PC-3 (cell line): ENCODE results near the gene ZNF74. TPM values are rescaled to one million over a fixed set of nuclear protein-coding genes. Genes with fewer than 3 reads are reported as not detected.

Experiments used
- ATAC-seq: fragments of 200-7000 bp; cut with Tn5 transposase; 2 replicates; pipeline ENCODE4 v1.9.1; 2020; ENCODE audit warnings: mild to moderate bottlenecking, moderate library complexity
- BruUV-seq: library from RNA; stranded (reverse); fragments of 400-500 nt; replicated peaks from 2 replicates; lab custom pipeline; 2021; lab: Mats Ljungman, UMichigan
- CTCF ChIA-PET: fragments of 300-600 bp; sonication (Branson Sonifier 250); formaldehyde crosslinking; loops from one replicate; lab custom pipeline; 2022; ENCODE audit warnings: antibody characterized with exemption; lab: Charles Lee
- POLR2A ChIA-PET: fragments of 300-600 bp; sonication (Branson Sonifier 250); formaldehyde crosslinking; loops from one replicate; lab custom pipeline; 2022; ENCODE audit warnings: antibody characterized with exemption; ENCODE audit not compliant: unreplicated experiment; lab: Charles Lee
- DNase-seq: peaks from one replicate; pipeline ENCODE4 v3.0.0-alpha.2; 2015
- H2AFZ ChIP-seq: fragments of 300-600 bp; sonication (generic); 2 replicates; pipeline ENCODE4 v1.6.0; 2016; ENCODE audit warnings: antibody characterized with exemption, low read length
- H3F3A ChIP-seq: fragments of 300-600 bp; sonication (generic); one replicate; pipeline ENCODE4 v1.6.0; 2017; ENCODE audit warnings: antibody characterized with exemption, low read length, control low read depth, mild to moderate bottlenecking; ENCODE audit not compliant: unreplicated experiment
- H3K27ac ChIP-seq: fragments of 300-600 bp; sonication (generic); 2 replicates; pipeline ENCODE4 v1.5.1; 2016; ENCODE audit warnings: mild to moderate bottlenecking, low read length
- H3K27me3 ChIP-seq: fragments of 300-600 bp; sonication (generic); 2 replicates; pipeline ENCODE4 v1.6.1; 2016; ENCODE audit warnings: low read length, mixed read lengths
- H3K36me3 ChIP-seq: fragments of 300-600 bp; sonication (generic); 2 replicates; pipeline ENCODE4 v1.6.1; 2016; ENCODE audit warnings: low read depth, mixed run types, low read length, mixed read lengths
- H3K4me1 ChIP-seq: fragments of 300-600 bp; sonication (generic); 2 replicates; pipeline ENCODE4 v1.5.1; 2016; ENCODE audit warnings: low read length; ENCODE audit not compliant: insufficient read depth
- H3K4me2 ChIP-seq: fragments of 300-600 bp; sonication (generic); 2 replicates; pipeline ENCODE4 v1.6.0; 2016; ENCODE audit warnings: low read length
- H3K4me3 ChIP-seq: fragments of 300-600 bp; sonication (generic); 2 replicates; pipeline ENCODE4 v1.5.1; 2016; ENCODE audit warnings: mild to moderate bottlenecking, low read length, mixed read lengths
- H3K79me2 ChIP-seq: fragments of 300-600 bp; sonication (generic); 2 replicates; pipeline ENCODE4 v1.6.1; 2017; ENCODE audit warnings: low read length, mixed read lengths
- H3K9ac ChIP-seq: fragments of 300-600 bp; sonication (generic); 2 replicates; pipeline ENCODE4 v1.6.0; 2016; ENCODE audit warnings: mild to moderate bottlenecking, low read length
- H3K9me2 ChIP-seq: fragments of 300-600 bp; sonication (generic); replicated peaks from 2 replicates; pipeline ENCODE4 v1.6.1; 2016; ENCODE audit warnings: mixed run types, low read length, mixed read lengths
- H3K9me3 ChIP-seq: fragments of 300-600 bp; sonication (generic); 2 replicates; pipeline ENCODE4 v1.6.1; 2016; ENCODE audit warnings: low read length, mixed read lengths
- H4K20me1 ChIP-seq: fragments of 300-600 bp; sonication (generic); 2 replicates; pipeline ENCODE4 v1.6.1; 2016; ENCODE audit warnings: low read length, mixed read lengths
- CTCF ChIP-seq: fragments of 300-600 bp; sonication (generic); conservative IDR thresholded peaks from 2 replicates; pipeline ENCODE4 v1.5.1; 2017; ENCODE audit warnings: antibody characterized with exemption, low read depth, mild to moderate bottlenecking, low read length
- EZH2 ChIP-seq: fragments of 300-600 bp; sonication (generic); IDR thresholded peaks from one replicate; pipeline ENCODE4 v1.6.1; 2017; ENCODE audit warnings: antibody characterized with exemption, mild to moderate bottlenecking, low read length; ENCODE audit not compliant: unreplicated experiment
- EZH2phosphoT487 ChIP-seq: fragments of 300-600 bp; sonication (generic); IDR thresholded peaks from 2 replicates; pipeline ENCODE4 v1.6.1; 2018; ENCODE audit warnings: mild to moderate bottlenecking, antibody characterized with exemption, low read length, borderline replicate concordance
- intact Hi-C: fragments of 100-400 bp; cut with micrococcal nuclease; formaldehyde crosslinking; loops from 2 replicates; pipeline ENCODE4 v1.9.0; 2023
- total RNA-seq: library from RNA; depleted of rRNA; stranded (reverse); fragments of >200 nt; gene quantifications from 2 replicates; pipeline ENCODE4 v1.2.3, GENCODE V29; 2014

ZNF74 gene
- total RNA-seq, 1 experiment from 2014 or later: 11.1 TPM

GRCh38 chr22:20435436-20436306, 41.7 kb downstream of the ZNF74 start:
- H3K36me3 ChIP-seq: no peaks in the 10 kb centered on the region
- no peaks in the 10 kb centered on the region for H3K9me2 ChIP-seq
- no peak overlapping the region for H3K4me3 ChIP-seq
- ATAC-seq: no peak
- peaks cover 4% of the 10 kb centered on the region; the same call in 1 of the 2 replicates for H3K27me3 ChIP-seq
- no peak overlapping the region for H3K9ac ChIP-seq
- no peaks in the 10 kb centered on the region for H4K20me1 ChIP-seq
- TF ChIP-seq EZH2 (no peak), CTCF (no peak), EZH2phosphoT487 (no peak)
- no peaks in the 10 kb centered on the region for H3K9me3 ChIP-seq
- intact Hi-C loops: no loop called here
- peaks cover 7% of the 10 kb centered on the region; the same call in 1 of the 2 replicates for H3K4me1 ChIP-seq
- H3K4me2 ChIP-seq: peak overlapping the region; percentile 91; the same call in 1 of the 2 replicates
- no peaks in the 10 kb centered on the region for H3F3A ChIP-seq
- DNase-seq: no peak
- no TSS peak for BruUV-seq
- ChIA-PET POLR2A (no interaction called here), CTCF (no interaction called here)
- H3K79me2 ChIP-seq: no peaks in the 10 kb centered on the region
- no peak overlapping the region for H2AFZ ChIP-seq
- H3K27ac ChIP-seq: no peak overlapping the region

- no peak for TF ChIP-seq EZH2phosphoT487
- TF ChIP-seq CTCF: no peak
- TF ChIP-seq EZH2: no peak
- ChIA-PET CTCF (no interaction called here), POLR2A (no interaction called here)
- DNase-seq: no peak
- no peaks in the 10 kb centered on the region for H3K79me2 ChIP-seq
- H3K27me3 ChIP-seq: peaks cover 4% of the 10 kb centered on the region; the same call in 1 of the 2 replicates
- no peak overlapping the region for H2AFZ ChIP-seq
- BruUV-seq: no TSS peak
- H3K9me2 ChIP-seq: no peaks in the 10 kb centered on the region
- H3K4me3 ChIP-seq: peak overlapping the region; percentile 67
- H3K4me2 ChIP-seq: peak overlapping the region; percentile 91
- no peak overlapping the region for H3K9ac ChIP-seq
- no peaks in the 10 kb centered on the region for H3F3A ChIP-seq
- H3K36me3 ChIP-seq: no peaks in the 10 kb centered on the region
- no peak for ATAC-seq
- H3K4me1 ChIP-seq: 0 out of 2 replicates have a peak, but pooled peaks cover 4% of the 10 kb centered on the region
- intact Hi-C loops: no loop called here
- no peaks in the 10 kb centered on the region for H3K9me3 ChIP-seq
- H4K20me1 ChIP-seq: no peaks in the 10 kb centered on the region
- no peak overlapping the region for H3K27ac ChIP-seq
Observed at GRCh38 chr22:20436307-20436767, 42.4 kb downstream of the ZNF74 start.
